Ishikawa (cell line): Measurements from ENCODE around the gene RIN3.

Experiments
- CEBPB ChIP-seq: IDR thresholded peaks from 2 replicates; pipeline ENCODE4 v1.6.1; 2012
- CREB1 ChIP-seq: IDR thresholded peaks from 2 replicates; pipeline ENCODE4 v1.6.1; 2012; ENCODE audit warnings: low read depth
- EGR1 ChIP-seq: IDR thresholded peaks from 2 replicates; pipeline ENCODE4 v1.6.1; 2012
- EP300 ChIP-seq: IDR thresholded peaks from 2 replicates; pipeline ENCODE4 v1.6.1; 2012; ENCODE audit warnings: borderline replicate concordance
- FOXM1 ChIP-seq: IDR thresholded peaks from 2 replicates; pipeline ENCODE4 v1.6.1; 2012; ENCODE audit warnings: low read depth, borderline replicate concordance
- NFIC ChIP-seq: IDR thresholded peaks from 2 replicates; pipeline ENCODE4 v1.6.1; 2012
- RAD21 ChIP-seq: IDR thresholded peaks from 2 replicates; pipeline ENCODE4 v1.6.1; 2012; ENCODE audit warnings: low read depth
- REST ChIP-seq: IDR thresholded peaks from 2 replicates; pipeline ENCODE4 v1.6.1; 2012; ENCODE audit warnings: low read depth, mild to moderate bottlenecking
- TAF1 ChIP-seq: IDR thresholded peaks from 2 replicates; pipeline ENCODE4 v1.6.1; 2012; ENCODE audit warnings: low read depth, mild to moderate bottlenecking
- TCF12 ChIP-seq: IDR thresholded peaks from 2 replicates; pipeline ENCODE4 v1.6.1; 2012; ENCODE audit warnings: low read depth
- TEAD4 ChIP-seq: IDR thresholded peaks from 2 replicates; pipeline ENCODE4 v1.6.1; 2012
- USF1 ChIP-seq: IDR thresholded peaks from 2 replicates; pipeline ENCODE4 v1.6.1; 2012
- YY1 ChIP-seq: IDR thresholded peaks from 2 replicates; pipeline ENCODE4 v1.6.1; 2012; ENCODE audit warnings: low read depth
- ZBTB7A ChIP-seq: IDR thresholded peaks from 2 replicates; pipeline ENCODE4 v1.6.1; 2012; ENCODE audit warnings: low read depth

The RIN3 gene

GRCh38 chr14:92597906-92598905 lies 84.6 kb downstream of the RIN3 start:
- TF ChIP-seq USF1 (no peak), TCF12 (no peak), EGR1 (no peak)

GRCh38 chr14:92599811-92600210 lies 86.2 kb downstream of the RIN3 start:
- no peak for TF ChIP-seq ZBTB7A
- no peak for TF ChIP-seq CREB1
- TF ChIP-seq RAD21, result no peak
- no peak for TF ChIP-seq TCF12
- no peak for TF ChIP-seq NFIC
- TF ChIP-seq EP300, result no peak
- no peak for TF ChIP-seq USF1
- TF ChIP-seq YY1, result no peak
- no peak for TF ChIP-seq CEBPB
- TF ChIP-seq TAF1, result no peak
- no peak for TF ChIP-seq FOXM1
- no peak for TF ChIP-seq REST
- no peak for TF ChIP-seq EGR1

- TF ChIP-seq NFIC, result no peak
- no peak for TF ChIP-seq TAF1
- no peak for TF ChIP-seq USF1
- TF ChIP-seq CREB1, result no peak
- TF ChIP-seq CEBPB, result no peak
- no peak for TF ChIP-seq REST
- TF ChIP-seq ZBTB7A, result no peak
- no peak for TF ChIP-seq FOXM1
- no peak for TF ChIP-seq RAD21
Observed at GRCh38 chr14:92600318-92601053, 86.9 kb downstream of the RIN3 start.

GRCh38 chr14:92601131-92601710 lies 87.6 kb downstream of the RIN3 start:
- TF ChIP-seq FOXM1 (no peak), TCF12 (no peak), USF1 (no peak), NFIC (no peak), CREB1 (no peak), TEAD4 (no peak), REST (no peak)
